Thyroid gland (tissue), 4 donors: Measurements from ENCODE around the gene PARD3. TPM values are rescaled to one million over a fixed set of nuclear protein-coding genes. Genes with fewer than 3 reads are reported as not detected.

Experiments used
- DNase-seq, 2 donors: peaks; one replicate each; pipeline ENCODE4 v3.0.0-alpha.2; 2019
- H3K27ac ChIP-seq, 3 donors: fragments of 200-600 bp; sonication (generic); 1 replicate in 2 of 3; 2 replicates in 1 of 3; pipeline ENCODE4 v1.5.1; 2016 to 2019; ENCODE audit warnings: mild to moderate bottlenecking in 1 of 3, moderate library complexity in 1 of 3
- H3K27me3 ChIP-seq: fragments of 200-600 bp; sonication (generic); one replicate; pipeline ENCODE4 v1.5.1; 2019
- H3K36me3 ChIP-seq, 2 donors: fragments of 200-600 bp; sonication (generic); one replicate each; pipeline ENCODE4 v1.5.1; 2016 to 2019
- H3K4me1 ChIP-seq, 2 donors: fragments of 200-600 bp; sonication (generic); one replicate each; pipeline ENCODE4 v1.5.1; 2017 to 2019
- H3K4me3 ChIP-seq, 3 donors: fragments of 200-600 bp; sonication (generic); replicated peaks in 1 of 3; 1 replicate in 2 of 3; 2 replicates in 1 of 3; pipeline ENCODE4 v1.5.1; 2016; ENCODE audit warnings: mild to moderate bottlenecking in 1 of 3
- H3K9me3 ChIP-seq: fragments of 200-600 bp; sonication (generic); one replicate; pipeline ENCODE4 v1.5.1; 2017
- CTCF ChIP-seq, 6 experiments: fragments of 200-600 bp in 3 of 6; fragments of 450-650 bp in 3 of 6; sonication (generic) in 3 of 6; IDR thresholded peaks; one replicate each; pipeline ENCODE4 v1.5.1; 2016 to 2019; ENCODE audit warnings: antibody characterized with exemption in 6 of 6, mild to moderate bottlenecking in 2 of 6, inconsistent platforms in 1 of 6, moderate library complexity in 1 of 6
- POLR2A ChIP-seq, 2 donors: fragments of 450-650 bp; IDR thresholded peaks; one replicate each; pipeline ENCODE4 v1.6.1; 2017; ENCODE audit warnings: antibody characterized with exemption in 2 of 2, mild to moderate bottlenecking in 2 of 2, moderate library complexity in 1 of 2
- WGBS, 2 donors: methylation state at CpG; one replicate each; pipeline ENCODE4 v1.1.5; 2017; 5-methylcytosine and 5-hydroxymethylcytosine counted together
- intact Hi-C: fragments of 100-400 bp; cut with DNase I; formaldehyde crosslinking; loops from one replicate; pipeline ENCODE4 v1.15.1; 2023
- total RNA-seq, 4 donors: library from RNA; depleted of rRNA; stranded (reverse); fragments of >200 nt; gene quantifications; one replicate each; pipeline ENCODE4 v1.2.3, GENCODE V29; 2016

Gene PARD3
- total RNA-seq, 4 donors from 2014 or later: 48.6 to 88.4 (median 57.7) TPM

DNA sequence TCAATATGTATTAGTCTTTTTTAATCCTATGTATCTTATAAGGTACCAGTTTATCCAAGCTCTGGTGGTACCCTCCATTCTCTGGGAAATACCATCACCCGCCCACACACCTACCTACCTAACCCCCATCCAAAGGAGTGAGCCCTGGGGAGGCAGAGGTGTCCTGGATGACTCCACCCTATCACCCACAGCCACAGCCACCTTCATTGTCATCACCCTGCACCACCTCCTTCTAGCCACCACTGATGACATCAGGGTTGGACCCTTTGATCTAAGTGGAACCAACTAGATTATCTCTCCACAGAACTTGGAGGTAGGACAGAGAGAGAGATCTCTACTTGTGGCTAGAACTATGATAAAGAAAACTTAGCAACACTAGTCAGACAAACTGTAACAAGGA, 259.4 kb downstream of the PARD3 start:
- TF ChIP-seq POLR2A (IDR thresholded peaks at IDR 0.05) (no peak), CTCF (IDR thresholded peaks at IDR 0.05) (no peak)
- Histone ChIP-seq H3K27me3 (no peaks in the 10 kb centered on the region), H3K4me1 (no peaks in the 10 kb centered on the region), H3K36me3 (no peaks in the 10 kb centered on the region), H3K27ac (no peak overlapping the region), H3K4me3 (no peak overlapping the region), H3K9me3 (no peaks in the 10 kb centered on the region)
- no peak for DNase-seq
- intact Hi-C loops: no loop called here
- 91 to 97% methylated on average over 1 of the region's 1 CpG for WGBS, 2 donors

DNA sequence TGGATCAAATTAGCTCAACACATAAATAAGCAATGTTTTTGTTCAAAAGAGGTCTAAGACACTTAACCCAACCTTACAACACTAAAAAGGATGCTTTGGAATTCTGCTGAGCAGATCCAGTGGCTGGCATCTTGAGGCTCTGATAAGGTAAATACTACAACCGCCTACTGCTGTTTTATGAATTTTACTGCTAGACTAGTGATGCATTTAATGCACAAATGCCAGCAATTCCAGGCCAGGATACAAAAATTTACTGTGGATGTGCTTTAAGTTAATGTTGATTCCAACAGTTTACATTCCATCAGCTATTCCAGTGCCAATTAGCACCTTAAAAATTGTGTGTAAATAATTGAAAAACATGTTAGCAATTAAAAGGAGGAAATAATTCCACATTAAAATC, 261.3 kb downstream of the PARD3 start:
- 58 to 93% methylated on average over 1 of the region's 1 CpG for WGBS, 2 donors
- Histone ChIP-seq H3K27ac (no peak overlapping the region), H3K4me3 (no peak overlapping the region), H3K27me3 (no peaks in the 10 kb centered on the region), H3K36me3 (no peaks in the 10 kb centered on the region), H3K4me1 (no peaks in the 10 kb centered on the region), H3K9me3 (no peaks in the 10 kb centered on the region)
- intact Hi-C loops: no loop called here
- TF ChIP-seq POLR2A (IDR thresholded peaks at IDR 0.05): no peak
- TF ChIP-seq CTCF (IDR thresholded peaks at IDR 0.05): no peak
- DNase-seq: no peak

GRCh38 chr10:34551295-34551694, 263.8 kb downstream of the PARD3 start:
- no peak for DNase-seq
- no peak for TF ChIP-seq CTCF (IDR thresholded peaks at IDR 0.05)
- Histone ChIP-seq H3K4me3 (no peak overlapping the region), H3K36me3 (no peaks in the 10 kb centered on the region), H3K9me3 (no peaks in the 10 kb centered on the region), H3K4me1 (no peaks in the 10 kb centered on the region), H3K27me3 (no peaks in the 10 kb centered on the region), H3K27ac (no peak overlapping the region)
- WGBS, 2 donors: 96 to 98% methylated on average over 4 of the region's 4 CpGs
- intact Hi-C loops: no loop called here

DNA sequence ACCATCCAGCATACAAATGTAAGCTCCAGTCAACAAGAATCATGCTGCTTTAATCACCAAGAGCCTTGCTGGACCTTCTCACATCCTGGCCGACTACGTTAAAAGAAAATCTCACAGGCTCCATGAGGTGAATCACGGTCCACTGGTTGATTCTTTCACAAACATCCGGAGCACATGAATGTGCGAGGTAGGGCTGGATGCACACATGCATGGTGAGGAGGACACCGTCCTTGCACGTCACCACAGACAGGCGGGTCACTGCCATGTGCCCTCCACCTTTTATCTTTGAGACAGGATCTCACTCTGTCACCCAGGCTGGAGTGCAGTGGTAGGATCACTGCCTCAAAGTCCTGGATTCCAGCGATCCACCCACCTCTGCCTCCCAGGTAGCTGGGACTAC, 265.1 kb downstream of the PARD3 start:
- 95 to 98% methylated on average over 9 of the region's 9 CpGs for WGBS, 2 donors
- intact Hi-C loops: no loop called here

DNA sequence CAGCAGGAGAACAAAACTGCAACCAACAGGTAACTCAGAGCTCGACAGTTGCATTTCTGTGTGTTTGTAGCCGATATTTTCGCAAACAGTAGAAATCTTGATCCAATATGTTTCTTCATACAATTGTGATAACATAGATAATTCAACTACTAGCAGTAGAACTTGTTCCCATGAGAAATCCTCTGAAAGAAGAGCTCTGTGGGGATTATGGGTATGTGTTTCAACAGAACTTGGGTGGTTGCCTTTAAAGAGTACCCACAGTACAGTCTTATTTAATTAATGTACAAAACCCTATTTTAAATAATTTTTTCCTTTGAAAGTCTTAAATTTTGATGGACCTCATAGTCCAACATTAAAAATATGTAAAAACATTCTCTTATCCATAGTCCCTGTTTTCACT, 266.1 kb downstream of the PARD3 start:
- DNase-seq: no peak

More for the DNA sequence above, 265.1 kb downstream of the PARD3 start:
- H3K9me3 ChIP-seq: no peaks in the 10 kb centered on the region
- H3K4me1 ChIP-seq: no peaks in the 10 kb centered on the region
- no peak overlapping the region for H3K27ac ChIP-seq
- H3K27me3 ChIP-seq: no peaks in the 10 kb centered on the region
- no peak overlapping the region for H3K4me3 ChIP-seq
- no peak for DNase-seq
- no peak for TF ChIP-seq CTCF (IDR thresholded peaks at IDR 0.05)
- H3K36me3 ChIP-seq: no peaks in the 10 kb centered on the region

More for the DNA sequence above, 266.1 kb downstream of the PARD3 start:
- intact Hi-C loops: no loop called here
- Histone ChIP-seq H3K4me1 (no peaks in the 10 kb centered on the region), H3K9me3 (no peaks in the 10 kb centered on the region), H3K36me3 (no peaks in the 10 kb centered on the region), H3K4me3 (no peak overlapping the region), H3K27me3 (no peaks in the 10 kb centered on the region), H3K27ac (no peak overlapping the region)
- 96 to 97% methylated on average over 3 of the region's 3 CpGs for WGBS, 2 donors
- TF ChIP-seq POLR2A (IDR thresholded peaks at IDR 0.05) (no peak), CTCF (IDR thresholded peaks at IDR 0.05) (no peak)
